NCI-H345 treated with DMSO at 0.1 percent for 48 hours (cell line): ENCODE results near the gene PARN.
"Not testable (repeated sequence)": the region's sequence is repeated elsewhere in the genome, so short reads cannot be mapped to it uniquely, and the experiment has no call there.

ENCODE experiments used
- DNase-seq: peaks from one replicate; lab custom pipeline; 2025; ENCODE audit not compliant: unreplicated experiment; lab: John Stamatoyannopoulos, UW

Gene PARN

GRCh38 chr16:14576069-14576468 is 54.0 kb downstream of the PARN start:
- DNase-seq = no peak

GRCh38 chr16:14574698-14575415 is 55.2 kb downstream of the PARN start:
- not testable (repeated sequence) for DNase-seq

GRCh38 chr16:14572535-14572934 is 57.5 kb downstream of the PARN start:
- no peak for DNase-seq

GRCh38 chr16:14569213-14569612 is 60.8 kb downstream of the PARN start:
- DNase-seq = no peak

GRCh38 chr16:14566599-14566998 is 63.5 kb downstream of the PARN start:
- no peak for DNase-seq

- DNase-seq = no peak
Measured at GRCh38 chr16:14565688-14566025, 64.4 kb downstream of the PARN start.

GRCh38 chr16:14564861-14565687 is 65.0 kb downstream of the PARN start:
- peak; percentile 75 for DNase-seq

GRCh38 chr16:14564323-14564722 is 65.7 kb downstream of the PARN start:
- DNase-seq = no peak

- DNase-seq = no peak
Measured at GRCh38 chr16:14562691-14563491, 67.2 kb downstream of the PARN start.

- no peak for DNase-seq
Measured at GRCh38 chr16:14560523-14560922, 69.5 kb downstream of the PARN start.

- DNase-seq = no peak
Measured at GRCh38 chr16:14559809-14560241, 70.2 kb downstream of the PARN start.

GRCh38 chr16:14553447-14553846 is 76.6 kb downstream of the PARN start:
- no peak for DNase-seq

- no peak for DNase-seq
Measured at GRCh38 chr16:14549789-14550153, 80.3 kb downstream of the PARN start.

GRCh38 chr16:14548933-14549788 is 80.9 kb downstream of the PARN start:
- DNase-seq = no peak

- DNase-seq = no peak
Measured at GRCh38 chr16:14545346-14545884, 84.6 kb downstream of the PARN start.

- DNase-seq = not testable (repeated sequence)
Measured at GRCh38 chr16:14544846-14545245, 85.2 kb downstream of the PARN start.

- no peak for DNase-seq
Measured at GRCh38 chr16:14539631-14540030, 90.4 kb downstream of the PARN start.

GRCh38 chr16:14539156-14539555 is 90.9 kb downstream of the PARN start:
- no peak for DNase-seq

GRCh38 chr16:14538604-14539003 is 91.5 kb downstream of the PARN start:
- no peak for DNase-seq

GRCh38 chr16:14531613-14532012 is 98.4 kb downstream of the PARN start:
- no peak for DNase-seq
